ENCODE data around the gene LMLN. TPM values are rescaled to one million over a fixed set of nuclear protein-coding genes. Genes with fewer than 3 reads are reported as not detected.

Gene LMLN
- total RNA-seq, 1 donor = 6.5 TPM

DNA sequence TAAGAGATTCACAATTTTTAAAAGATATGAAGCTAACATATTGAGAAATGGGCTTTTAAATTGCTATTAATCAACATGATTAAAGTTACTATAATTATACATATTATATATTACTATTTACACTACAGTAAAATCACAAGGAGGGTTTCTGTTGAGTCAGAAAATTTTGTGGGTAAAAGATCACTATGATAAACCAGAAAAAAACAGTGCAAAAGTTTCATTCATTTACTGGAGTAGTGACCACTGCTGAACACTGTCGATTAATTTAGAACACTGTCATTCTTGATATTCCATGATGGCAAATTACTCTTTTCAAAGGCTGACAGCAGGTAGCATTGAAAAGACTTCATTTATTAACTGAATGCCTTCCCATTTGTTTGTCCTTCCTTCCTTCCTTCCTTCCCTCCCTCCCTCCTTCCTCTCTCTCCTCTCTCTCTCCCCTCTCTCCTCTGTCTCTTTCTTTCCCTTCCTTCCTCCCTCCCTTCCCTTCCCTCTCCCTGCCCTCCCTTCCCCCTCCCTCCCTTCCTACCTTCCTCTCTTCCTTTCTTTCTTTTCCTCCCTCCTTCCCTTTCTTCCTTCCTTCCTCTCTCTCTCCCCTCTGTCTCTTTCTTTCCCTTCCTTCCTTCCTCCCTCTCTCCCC, 19.2 kb upstream of the LMLN start:
- no peak for DNase-seq (ENCODE audit: low read depth)
- TF ChIP-seq, protein P1, sequence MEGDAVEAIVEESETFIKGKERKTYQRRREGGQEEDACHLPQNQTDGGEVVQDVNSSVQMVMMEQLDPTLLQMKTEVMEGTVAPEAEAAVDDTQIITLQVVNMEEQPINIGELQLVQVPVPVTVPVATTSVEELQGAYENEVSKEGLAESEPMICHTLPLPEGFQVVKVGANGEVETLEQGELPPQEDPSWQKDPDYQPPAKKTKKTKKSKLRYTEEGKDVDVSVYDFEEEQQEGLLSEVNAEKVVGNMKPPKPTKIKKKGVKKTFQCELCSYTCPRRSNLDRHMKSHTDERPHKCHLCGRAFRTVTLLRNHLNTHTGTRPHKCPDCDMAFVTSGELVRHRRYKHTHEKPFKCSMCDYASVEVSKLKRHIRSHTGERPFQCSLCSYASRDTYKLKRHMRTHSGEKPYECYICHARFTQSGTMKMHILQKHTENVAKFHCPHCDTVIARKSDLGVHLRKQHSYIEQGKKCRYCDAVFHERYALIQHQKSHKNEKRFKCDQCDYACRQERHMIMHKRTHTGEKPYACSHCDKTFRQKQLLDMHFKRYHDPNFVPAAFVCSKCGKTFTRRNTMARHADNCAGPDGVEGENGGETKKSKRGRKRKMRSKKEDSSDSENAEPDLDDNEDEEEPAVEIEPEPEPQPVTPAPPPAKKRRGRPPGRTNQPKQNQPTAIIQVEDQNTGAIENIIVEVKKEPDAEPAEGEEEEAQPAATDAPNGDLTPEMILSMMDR (IDR thresholded peaks at IDR 0.05; ENCODE audit: insufficient read depth, low read depth, low read length) = no peak
- H3K4me3 ChIP-seq (ENCODE audit: low read depth, low read length) = no peak overlapping the region

DNA sequence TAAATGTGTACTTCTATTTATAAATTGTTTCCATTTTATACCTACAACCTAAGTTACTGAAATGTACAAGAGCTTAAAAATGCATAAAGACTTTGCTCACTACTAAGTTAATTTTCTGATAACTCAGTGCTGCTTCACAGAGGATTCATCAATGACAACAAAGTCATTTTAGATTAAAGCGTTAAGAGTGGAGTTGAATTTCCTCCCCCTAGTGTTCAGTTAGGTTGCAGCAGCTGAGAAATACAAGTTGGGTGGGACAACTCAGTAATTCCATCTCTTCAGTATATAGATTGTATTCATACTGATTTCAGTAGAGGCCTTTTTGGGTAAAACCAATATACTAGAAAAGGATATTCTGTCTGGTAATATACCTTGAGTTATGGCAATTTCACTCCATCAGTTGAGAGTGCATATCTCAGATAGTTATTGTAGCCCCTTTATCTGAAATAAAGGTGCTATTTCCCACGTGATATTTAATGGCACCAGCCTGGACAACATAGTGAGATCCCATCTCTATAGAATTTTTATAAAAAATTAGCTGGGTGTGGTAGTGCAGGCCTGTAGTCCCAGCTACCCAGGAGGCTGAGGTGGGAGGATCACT, 17.0 kb upstream of the LMLN start:
- TF ChIP-seq, protein P1 (IDR thresholded peaks at IDR 0.05; ENCODE audit: insufficient read depth, low read depth, low read length) = peak; percentile 86
- peak; percentile 55 for DNase-seq (ENCODE audit: low read depth)
- no peak overlapping the region for H3K4me3 ChIP-seq (ENCODE audit: low read depth, low read length)

DNA sequence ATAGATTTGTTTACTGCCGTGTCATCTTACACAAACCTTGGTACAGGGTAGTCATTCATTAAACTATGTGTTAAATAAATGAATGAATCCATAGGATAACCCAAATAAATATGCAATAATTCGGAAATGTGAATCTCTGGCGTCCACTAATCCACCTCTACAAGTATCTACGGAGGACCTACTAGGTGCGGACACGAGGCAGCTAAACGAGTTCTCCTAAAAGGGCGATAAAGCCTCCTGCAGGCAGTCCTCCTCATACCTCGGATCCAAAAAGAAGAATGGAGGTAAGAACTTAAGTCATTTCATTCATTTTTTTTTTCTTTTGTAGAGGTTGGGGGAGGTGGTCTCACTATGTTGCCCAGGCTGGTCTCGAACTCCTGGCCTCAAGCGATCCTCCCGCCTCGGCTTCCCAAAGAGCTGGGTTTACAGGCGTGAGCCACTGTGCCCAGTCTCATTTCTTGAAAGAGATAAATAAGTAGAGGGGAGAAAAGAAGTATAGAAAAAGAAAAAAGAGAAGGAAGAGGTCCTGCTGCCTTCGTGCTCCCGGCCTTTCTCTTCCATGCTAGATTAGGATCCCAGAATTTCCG, 10.7 kb upstream of the LMLN start:
- TF ChIP-seq, protein P1 (IDR thresholded peaks at IDR 0.05; ENCODE audit: insufficient read depth, low read depth, low read length) = no peak
- DNase-seq (ENCODE audit: low read depth) = no peak
- peak overlapping the region; percentile 90 for H3K4me3 ChIP-seq (ENCODE audit: low read depth, low read length)

DNA sequence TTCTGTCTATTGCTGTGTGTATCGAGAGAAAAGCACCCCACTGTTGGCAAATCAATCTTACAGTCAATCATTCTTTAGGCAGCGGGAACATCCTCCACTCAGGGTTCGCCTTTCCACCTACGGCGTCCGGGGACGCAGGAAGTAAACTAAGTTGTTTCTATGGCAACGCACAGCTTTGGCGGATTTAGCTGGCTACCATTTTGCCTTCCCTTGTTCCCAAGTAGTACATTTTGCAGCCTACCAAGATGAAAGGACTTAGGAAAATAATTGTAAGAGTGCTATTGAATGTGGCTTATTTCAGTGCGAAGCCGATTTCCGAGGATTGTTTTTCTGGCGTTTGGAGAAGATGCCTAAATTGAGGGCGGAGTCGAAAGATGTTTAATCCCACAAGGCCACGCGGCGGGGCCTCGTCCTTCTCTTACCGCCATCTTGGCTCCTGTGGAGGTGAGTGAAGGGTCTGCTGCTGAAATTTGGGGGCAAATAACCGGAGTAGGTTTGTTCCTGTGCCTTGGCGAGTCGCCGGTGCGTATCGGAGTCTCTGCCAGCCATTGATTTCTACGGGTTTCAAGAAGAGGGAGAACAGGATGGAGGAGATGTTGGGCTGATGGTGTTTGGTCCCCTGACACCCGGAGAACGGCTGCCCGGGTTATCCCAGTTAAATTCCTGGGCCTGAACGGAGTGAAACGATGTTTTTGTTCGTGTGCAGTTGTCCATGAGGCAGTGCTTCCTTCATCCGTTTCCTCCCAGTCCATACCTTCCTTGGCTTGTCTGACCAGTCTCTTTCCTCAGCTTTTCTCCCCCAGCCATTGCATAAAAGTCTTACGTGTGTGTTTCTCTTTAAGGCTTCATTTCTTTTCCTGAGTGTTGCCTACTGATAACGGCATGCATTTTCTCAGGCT, 10.0 kb upstream of the LMLN start, which contains the start of gene RPL35A:
TSS of gene RPL35A (plus strand) at position 413 of the 899 bp plus-strand sequence. CDS start 778 bp downstream, outside the sequence.
- TF ChIP-seq, protein P1 (IDR thresholded peaks at IDR 0.05; ENCODE audit: insufficient read depth, low read depth, low read length) = no peak
- H3K4me3 ChIP-seq (ENCODE audit: low read depth, low read length) = peak within 1 kb of the TSS; percentile 90
- peak; percentile 96 for DNase-seq (ENCODE audit: low read depth)

DNA sequence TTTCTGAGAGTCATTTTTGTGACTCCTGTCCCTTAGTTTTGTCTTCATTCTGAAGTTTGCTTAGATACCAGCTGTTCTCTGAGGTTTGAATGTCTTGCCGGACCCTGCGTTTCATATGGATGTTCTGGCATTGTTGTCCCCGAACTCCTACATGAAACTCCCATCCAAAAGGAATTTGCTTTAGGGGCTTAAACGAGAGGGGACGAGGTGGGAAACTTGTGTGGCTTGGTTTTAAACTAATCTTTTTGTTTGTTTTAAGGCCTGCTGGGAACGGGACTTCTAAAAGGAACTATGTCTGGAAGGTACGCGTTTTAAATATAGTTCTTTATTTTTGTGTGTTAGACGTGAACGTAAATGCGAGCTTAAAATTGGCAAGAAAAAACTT, 9.3 kb upstream of the LMLN start:
- no peak for DNase-seq (ENCODE audit: low read depth)
- TF ChIP-seq, protein P1 (IDR thresholded peaks at IDR 0.05; ENCODE audit: insufficient read depth, low read depth, low read length) = no peak
- H3K4me3 ChIP-seq (ENCODE audit: low read depth, low read length) = peak overlapping the region; percentile 90

DNA sequence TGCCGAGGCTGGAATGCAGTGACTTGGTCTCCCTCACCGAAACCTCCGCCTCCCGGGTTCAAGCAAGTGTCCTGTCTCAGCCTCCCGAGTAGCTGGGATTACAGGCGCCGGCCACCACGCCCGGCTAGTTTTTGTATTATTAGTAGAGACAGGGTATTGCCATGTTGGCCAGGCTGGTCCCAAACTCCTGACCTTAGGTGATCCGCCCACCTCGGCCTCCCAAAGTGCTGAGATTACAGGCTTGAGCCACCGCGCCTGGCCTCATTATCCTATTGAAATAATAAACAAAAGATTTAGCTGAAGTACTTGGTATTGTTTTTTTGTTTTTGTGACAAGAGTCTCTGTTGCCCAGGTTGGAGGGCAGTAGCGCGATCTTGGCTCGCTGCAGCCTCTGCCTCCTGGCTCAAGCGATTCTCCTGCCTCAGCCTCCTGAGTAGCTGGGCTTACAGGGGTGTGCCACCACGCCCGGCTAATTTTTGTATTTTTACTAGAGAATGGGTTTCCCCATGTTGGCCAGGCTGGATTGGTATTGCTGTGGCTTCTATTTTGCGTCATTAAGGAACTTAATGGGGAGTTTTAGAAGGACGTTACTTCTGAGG, 8.5 kb upstream of the LMLN start:
- peak overlapping the region; percentile 90 for H3K4me3 ChIP-seq (ENCODE audit: low read depth, low read length)
- TF ChIP-seq, protein P1 (IDR thresholded peaks at IDR 0.05; ENCODE audit: insufficient read depth, low read depth, low read length) = no peak
- DNase-seq (ENCODE audit: low read depth) = no peak

All from fibroblast of villous mesenchyme (primary cell).